Measurements from ENCODE around the gene HS1BP3.
A peak's percentile ranks its signal among the peaks of the same experiment; 100 is the strongest.

The HS1BP3 gene

DNA sequence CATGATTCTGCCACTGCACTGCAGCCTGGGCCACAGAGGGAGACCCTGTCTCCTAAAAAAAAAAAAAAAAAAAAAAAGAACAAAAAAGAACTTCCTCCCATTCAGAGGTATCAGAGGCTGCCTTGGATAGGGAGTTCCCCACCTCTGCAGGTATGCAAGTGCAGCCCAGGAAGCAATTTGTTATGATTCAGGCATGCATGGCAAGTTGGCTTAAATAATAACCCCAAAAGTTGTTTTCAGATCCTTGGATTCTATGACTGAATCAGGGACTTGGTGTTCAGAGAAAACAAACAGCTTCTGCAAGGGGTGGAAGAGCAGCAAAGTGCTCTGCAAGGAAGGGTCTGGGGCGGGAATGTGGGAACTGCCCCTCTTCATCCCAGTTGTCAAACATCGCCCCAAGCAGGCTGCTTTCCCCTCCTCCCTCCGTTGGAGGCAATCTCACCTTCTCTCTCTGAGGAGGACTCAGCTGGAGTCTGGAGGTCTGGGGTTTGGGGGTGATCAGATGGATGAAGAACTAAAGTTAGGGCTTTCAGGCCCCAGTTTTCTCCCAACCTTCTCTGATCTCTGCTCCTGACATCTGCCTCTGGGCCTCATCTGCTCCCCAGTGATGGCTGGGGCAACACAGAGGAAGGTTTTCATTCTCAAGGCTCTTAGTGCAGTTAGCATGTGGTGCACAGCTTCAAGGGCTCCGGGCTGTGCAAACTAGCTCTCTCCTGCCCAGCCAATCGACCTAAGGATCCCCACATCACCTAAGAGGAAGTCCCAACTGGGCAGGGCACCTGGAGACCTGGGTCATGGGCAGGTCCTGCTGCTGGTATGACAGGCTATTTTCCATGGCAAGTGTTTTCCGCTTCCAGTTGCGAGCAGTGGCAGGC lies 12.5 kb upstream of the HS1BP3 start:
- FAIRE-seq: no peak

DNA sequence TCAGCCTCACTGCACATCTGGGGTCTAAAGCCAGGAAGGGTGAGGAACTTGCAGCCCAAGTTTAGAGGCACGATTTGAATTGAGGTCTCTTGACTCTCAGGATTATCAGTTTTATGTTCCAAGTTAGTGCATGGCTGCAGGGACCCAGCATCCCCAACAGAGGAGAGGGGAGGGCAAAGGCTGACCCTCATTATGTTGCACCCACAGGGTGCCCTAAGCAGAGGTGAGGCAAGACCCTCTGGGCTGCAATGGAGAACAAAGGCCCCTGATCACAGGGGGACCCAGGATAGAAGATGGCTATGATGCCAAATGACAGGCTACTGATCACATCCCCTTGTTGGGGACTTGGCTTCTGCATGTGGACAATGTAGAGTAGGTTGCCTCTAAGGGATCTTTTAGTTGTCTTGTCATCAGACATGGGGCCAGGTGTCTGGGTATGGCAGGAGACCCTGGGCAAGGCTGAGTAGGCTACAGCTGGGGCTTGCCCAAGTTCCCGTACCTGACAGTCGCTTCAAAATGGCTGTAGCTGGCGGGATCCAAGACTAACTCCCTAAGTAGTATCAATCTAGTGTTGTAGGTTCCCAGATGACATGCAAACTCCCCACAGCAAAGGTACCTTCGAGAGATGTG lies 11.5 kb upstream of the HS1BP3 start:
- FAIRE-seq: no peak

DNA sequence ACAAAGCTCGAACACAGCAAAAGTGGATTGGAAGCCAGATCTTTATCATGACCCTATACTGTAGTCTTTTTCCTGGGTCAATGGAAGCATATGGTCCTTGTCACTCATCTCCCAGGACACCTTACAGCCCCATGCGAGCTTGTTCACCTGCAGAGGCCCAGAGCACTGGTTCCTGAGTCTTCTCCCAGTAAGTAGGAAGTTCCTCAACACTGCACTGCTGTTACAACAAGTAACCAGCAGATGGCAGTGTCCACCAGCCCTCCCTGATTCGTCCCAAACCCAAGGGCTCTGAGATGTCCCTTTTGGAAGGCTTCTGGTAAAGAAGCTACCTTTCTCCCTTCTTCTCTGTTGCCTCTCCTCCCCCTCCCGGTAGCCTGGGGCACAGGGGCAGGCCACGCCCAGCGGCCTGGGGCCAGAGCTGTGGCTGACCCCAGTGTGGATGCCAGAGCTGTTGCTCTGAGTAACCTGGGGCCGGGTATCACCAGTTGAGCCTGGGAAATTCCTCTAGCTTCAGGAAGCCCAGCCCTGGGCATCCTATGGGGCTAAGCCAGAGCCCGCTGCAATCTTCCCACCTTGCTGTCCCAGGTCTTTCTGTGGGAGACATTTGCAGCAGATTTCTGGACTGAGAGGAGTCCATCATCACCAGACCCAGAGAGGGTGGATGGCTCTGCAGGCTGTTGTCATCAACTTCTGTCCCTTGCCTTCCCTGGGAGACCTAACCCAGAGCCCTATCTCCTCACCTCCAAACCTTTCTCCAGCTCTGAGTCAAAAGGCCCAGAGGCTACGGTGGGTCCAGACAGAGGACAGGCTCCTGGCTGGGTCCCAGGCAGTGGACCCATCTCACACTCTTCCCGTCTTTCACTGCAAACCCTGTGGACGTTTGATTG lies 10.8 kb upstream of the HS1BP3 start:
- FAIRE-seq: peak; percentile 71

DNA sequence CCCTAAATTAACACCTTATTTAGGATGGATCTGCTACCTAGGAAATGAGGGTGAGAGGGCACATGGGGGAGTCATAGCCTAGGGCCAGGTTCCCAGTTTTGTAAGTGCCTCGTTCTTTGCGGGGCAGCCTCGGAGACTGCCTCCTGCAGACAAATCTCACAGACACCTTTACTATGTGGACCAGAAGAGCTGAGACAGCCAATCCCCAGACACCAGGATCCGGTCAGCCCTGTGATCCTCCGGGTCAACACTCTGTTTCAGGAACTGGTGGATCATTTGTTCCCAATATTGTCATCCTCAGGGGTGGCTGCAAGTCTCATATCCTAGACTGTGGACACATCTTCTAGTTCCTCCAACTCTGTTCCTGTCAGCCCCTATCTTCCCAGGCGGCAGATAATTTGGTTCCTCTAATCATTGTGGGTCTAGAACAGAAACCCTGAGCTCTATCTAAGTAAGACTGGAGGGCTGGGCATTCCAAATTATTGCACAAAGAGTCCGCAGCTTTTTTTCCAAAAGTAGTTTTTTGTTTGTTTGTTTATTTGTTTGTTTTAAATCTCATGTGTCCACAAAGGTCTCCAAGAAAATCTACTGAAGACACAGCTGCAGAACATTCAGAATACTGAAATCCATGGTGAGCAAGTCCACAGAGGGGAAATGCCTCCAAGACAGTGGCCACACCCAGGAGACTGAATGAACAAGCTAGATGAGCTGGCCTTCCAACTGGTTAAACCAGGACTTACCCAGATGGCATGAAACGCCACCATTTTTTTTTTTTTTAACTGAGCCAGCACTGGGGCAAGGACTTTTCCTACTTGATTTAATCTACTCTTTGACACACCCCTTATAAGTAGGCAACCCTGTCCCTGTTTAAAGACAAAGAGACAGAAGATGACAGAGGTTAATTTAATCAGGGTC lies 9.9 kb upstream of the HS1BP3 start:
- no peak for FAIRE-seq

DNA sequence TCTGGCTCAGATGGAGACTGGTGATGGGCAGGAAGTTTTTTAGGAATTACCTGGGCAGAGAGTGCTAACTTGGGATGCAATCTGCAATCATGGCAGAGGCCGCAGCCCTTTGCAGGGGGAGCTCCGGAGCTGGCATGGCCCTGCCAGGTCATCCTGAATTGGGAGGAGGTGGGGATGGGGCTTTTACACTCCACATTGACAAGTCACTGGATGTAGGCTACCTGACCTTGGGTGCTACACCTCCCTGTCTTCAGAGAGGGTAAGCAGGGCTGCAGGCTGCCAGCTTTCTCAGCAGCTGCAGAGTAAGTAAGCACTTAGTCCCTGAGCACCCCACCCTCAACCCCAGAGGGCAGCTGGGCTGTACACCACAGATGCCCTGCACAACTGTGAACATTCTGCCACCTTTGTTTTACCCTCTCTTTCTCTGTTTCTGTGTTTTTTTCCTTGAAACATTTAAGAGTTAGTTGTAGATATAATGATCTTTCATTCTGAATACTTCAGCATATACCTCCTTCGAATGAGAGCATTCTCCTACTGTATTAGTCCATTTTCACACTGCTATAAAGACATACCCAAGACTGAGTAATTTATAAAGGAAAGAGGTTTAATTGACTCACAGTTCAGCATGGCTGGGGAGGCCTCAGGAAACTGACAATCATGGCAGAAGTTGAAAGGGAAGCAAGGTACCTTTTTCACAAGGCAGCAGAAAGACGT lies 6.8 kb upstream of the HS1BP3 start:
- FAIRE-seq: no peak

DNA sequence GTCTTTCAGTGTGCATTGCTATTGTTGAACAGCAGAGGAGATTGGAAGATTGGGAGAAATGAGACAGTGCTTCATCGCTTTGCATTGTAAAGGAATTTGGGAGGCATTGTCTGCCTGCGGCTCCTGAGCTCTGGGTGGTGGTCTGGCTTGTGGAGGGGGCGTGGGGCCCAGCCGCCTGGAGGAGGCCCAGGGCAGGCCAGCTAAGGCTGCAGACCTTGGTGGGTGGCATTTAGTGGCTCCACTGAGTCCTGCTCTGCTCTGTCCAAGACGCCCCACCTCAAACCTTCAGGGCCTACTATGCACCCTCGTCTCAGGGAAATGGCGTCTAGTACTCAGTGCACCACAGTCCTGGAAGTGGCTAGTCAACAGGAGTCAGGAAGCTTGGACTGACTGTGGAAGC lies 5.7 kb upstream of the HS1BP3 start:
- FAIRE-seq: no peak

DNA sequence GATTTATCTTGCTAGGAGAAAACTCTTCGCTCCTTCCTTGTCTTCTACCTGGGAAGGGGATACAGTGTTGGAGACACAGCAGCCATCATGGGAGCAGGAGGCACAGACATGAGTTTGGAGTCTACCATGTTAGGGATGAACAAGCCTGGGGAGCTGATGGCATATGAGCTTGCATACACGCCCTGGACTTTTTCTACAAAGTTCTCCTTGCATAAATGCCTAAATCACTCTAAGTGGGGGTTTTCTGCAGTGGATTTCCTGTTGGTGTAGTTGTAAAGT lies 3.6 kb upstream of the HS1BP3 start:
- FAIRE-seq: no peak

DNA sequence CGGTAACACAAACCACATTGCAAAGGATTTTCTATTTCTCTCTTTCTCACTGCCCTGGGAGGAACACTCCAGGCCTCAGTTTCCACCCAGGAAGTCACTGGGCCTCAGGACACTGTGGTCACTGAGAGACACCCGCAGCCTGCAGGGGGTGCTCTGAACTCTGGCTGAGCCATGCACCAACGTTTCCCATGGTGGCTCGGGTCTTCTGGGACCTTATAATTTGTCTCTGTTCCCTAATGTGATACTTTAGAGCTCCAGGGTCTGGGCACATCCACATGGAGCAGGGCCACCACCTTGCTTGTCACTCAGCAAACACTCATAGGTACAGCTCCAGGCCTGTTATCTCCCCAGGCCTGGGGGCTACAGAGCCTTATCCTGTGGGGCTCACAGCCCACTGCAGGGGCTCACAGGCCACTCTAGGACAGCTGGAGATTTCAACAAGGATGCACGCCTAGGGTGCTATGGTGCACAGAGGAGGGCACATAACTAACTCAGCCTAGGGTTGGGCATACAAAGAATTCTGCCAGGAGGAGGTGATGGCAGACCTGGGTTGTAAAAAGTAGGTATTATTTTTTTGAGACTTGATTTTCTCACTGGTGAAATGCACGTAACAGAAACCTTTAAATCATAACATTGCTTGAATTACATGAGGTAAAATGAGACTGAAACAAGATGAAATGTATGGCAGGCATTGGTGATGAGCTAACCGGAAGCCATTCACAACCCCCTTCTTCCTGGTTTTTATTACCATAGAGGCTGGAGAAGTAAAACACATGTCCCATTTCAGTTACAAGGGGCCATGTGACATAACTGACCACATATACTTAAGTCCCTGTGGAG lies 3.0 kb upstream of the HS1BP3 start:
- no peak for FAIRE-seq

DNA sequence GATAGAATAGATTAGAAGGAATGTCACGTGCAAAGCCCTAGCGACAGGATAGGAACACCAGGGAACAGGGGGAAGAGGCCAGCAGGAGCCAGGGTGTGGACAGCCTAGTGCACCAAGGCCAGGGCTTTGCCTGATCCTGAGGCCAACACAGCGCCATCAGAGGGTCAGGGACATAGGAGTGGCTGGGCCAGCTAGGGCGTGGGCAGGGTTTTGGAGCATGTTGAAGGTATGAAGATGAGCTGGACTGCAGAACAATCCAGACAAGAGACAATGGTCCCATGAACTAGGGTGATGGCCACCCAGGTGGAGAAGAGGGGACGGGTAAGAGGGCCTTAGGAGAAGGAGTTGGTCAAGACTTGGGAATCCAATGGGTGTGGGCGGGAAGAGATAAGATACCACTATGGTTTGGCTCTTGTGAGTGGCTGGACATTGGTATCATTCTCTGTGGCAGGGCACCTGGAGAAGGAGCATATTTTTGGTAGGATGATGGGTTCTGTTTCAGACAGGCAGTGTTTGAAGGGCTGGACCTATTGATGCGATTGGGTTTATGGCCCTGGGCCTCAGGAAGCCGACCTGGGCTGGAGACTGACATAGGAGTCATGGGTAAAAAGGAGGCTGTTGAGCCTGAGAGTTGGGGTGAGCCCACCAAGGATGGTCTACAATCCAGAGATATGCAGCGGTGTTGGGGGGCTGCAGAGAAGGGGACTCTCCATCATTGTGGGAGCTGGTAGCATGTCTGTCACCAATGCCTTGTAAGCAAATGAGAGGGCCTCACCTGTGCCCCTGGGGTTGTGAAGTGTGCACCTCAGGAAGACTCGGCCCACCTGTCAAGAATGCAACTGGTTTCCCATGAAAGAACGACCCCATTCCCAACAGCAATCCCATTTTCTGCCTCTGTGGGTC lies 2.0 kb upstream of the HS1BP3 start:
- no peak for FAIRE-seq

DNA sequence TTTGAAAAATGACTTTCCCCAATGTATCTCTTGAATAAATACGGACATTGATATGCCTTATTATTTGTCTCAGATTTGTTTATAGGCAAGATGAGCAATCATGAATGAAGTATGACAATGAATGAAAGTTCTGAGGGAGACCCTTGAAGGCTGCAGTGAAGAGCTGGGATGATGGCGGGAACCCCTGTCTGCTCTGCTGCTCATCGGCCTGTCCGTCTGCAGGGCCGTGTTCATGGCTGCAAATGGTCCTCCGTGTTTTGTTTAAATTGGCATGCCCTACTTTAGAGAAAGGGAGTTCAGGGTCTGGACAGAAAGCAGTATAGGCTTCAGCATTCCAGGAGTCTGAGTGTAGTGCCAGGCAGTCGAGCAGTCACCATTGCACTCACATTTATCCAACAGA lies 1.2 kb upstream of the HS1BP3 start:
- no peak for FAIRE-seq

DNA sequence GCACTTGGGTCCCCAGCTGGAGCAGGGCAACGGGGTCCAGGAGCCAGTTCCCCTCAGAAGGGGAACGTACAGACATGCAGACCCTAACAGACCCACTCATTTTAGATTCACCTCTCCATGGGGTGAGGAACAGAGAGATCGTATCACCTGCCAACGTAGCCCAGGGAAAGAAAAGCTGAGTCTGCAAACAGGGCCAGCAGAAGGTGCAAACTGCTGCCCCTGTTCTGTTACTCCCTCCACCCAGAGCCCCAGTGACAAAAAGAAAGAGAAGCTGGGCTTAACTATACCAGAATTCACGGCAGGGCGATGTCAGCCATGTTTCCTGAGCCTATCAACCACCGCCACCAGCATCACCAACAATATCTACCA lies 817 bp upstream of the HS1BP3 start:
- no peak for FAIRE-seq

DNA sequence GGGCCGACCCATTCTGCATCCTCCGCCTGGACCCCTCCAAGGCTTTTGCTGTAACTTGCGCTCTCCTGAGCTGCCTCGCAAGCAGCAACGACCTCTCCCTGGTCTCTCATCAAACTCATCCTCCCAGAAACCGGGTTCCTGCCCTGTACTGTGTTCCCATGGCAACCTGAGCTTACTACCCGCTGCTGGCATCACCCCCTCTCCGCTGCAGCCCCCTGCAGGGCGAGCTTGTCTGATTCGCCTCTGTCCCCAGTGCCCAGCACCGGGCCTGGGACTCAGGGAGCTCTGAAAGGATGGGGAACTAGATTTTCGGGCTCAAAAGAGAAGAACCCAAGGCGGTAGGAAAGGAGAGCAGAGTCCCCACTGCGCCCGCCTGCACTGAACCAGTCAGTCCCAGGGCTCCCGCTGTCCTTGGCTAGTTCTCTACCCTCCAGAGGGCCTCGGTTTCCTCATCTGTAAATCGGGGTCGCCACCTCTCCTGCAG lies 463 bp downstream of the HS1BP3 start:
- no peak for FAIRE-seq

DNA sequence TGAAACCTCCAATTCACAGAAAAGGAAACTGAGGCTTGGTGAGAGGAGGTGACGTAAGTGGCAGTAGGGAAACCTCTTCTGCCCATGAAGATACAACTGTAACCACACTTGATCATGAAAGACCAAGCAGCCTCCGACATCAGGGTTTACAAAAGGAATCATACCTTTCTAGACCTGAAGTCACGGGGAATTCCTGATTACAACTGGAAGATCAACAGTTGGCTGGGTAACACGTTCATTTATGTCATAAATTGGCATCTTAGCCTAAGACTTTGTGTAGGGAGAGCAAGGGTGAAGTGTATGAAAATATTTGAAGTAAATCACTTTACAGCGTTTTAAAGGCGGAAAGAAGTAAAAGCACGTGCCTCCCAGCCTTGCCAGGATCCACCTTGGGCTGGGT lies 922 bp downstream of the HS1BP3 start:
- FAIRE-seq: no peak

DNA sequence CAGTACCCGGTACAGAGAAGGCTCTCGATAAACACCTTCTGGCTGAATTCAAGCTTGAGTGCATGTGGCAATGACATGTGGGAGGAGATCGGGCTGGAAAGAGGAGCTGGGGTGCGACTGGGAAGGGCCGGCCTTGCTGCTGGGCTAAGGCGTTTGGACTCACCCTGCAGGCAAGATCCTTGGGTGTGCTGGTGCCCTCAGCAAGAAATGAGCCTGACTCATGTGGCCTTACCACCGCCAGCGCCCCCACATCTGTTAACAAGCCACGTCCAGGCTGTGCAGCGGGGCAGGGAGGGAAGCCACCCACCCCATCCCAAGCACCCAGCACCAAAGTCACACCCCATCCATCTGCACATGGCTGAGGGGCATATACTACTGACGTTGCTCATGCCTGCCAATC lies 1.3 kb downstream of the HS1BP3 start:
- FAIRE-seq: no peak

DNA sequence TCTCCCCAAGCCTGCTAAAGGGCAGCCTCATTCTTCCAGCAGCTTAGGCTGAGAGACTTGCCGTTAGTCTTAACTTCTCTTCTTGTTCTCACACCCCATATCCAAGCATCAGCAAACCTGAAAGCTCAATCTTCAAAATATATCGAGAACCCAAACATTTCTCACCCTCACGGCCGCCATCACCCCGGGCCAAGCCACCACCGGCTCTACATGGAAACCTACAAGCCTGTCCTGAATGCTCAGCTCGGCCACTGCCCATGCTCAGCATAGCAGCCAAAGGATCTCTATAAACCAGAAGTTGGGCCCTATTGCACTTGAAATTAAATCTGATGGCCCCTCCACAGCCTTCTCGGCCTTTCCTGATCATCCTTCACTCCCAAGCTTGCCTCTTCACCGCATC lies 2.1 kb downstream of the HS1BP3 start:
- no peak for FAIRE-seq

DNA sequence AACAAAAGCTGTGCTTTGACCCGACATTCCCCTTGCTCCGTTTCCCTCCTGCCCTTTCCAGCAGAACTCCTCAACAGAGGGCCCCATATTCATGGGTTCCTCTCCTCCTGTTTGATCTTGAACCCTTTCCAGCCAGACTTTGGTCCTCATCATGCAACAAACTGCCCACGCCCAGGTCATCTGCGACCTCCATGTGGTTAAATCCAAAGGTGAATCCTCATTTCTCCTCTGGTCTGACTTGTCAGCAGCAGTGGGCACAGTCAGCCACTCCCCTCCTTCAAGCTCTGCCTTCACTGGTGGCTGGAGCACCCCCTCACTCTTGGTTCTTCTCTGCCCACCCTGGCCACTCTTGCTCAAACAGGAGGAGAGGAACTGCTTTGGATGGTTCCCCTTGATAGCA lies 2.7 kb downstream of the HS1BP3 start:
- no peak for FAIRE-seq

DNA sequence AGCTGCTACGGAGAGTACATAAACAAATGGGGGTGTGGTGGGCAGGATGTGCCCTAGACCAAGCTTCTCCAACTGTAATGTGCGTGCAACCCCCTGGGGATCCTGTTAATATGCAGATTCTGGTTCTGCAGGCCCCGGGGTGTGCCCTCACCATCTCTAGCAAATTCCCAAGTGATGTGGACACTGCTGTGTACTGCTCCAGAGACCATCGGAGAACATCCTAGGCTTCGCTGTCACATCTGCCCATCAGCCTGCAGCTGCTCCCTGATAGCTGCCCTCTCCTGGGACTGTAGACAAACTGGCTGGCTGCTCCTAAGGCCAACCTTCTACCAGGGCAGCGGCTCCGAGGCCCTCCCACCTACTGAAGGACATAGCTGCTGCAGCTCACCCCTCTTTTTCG lies 3.2 kb downstream of the HS1BP3 start:
- no peak for FAIRE-seq

DNA sequence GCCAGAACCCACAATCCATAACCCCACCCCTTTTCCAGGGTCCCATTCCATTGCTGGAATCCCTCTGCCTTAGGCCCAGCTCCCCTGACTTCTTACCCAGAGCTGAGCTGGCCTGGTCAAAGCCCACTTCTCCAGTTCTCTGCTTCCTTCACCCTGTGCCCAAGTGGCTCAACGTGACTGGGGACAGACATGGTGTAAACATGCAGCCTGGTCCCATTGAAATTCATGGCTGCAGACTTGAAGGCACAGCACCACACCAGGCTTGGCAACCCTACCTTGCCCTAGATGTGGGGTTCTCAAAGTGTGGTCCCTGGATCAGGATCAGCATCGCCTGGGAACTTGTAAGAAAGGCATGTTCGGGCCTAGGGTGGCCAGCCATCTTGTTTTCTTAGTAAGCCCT lies 3.7 kb downstream of the HS1BP3 start:
- no peak for FAIRE-seq

DNA sequence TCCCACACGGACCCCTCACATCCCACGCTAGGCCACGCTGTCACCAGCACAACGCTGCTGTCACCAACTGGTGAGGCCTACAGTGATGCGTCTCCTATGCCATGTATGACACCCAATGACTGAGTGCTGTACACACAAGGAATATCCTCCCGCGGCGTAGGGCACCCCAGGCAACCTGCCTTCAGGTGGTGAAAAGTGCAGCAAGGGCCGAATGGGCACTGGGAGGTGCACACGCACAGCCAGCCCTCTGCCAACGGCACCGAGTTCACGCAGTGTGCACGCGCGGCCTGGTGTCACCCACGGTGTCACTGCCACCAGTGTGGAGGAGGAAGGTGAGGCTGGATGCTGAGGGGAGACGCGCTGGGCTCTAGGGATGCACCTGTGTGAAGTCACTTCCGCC lies 4.5 kb downstream of the HS1BP3 start:
- no peak for FAIRE-seq

DNA sequence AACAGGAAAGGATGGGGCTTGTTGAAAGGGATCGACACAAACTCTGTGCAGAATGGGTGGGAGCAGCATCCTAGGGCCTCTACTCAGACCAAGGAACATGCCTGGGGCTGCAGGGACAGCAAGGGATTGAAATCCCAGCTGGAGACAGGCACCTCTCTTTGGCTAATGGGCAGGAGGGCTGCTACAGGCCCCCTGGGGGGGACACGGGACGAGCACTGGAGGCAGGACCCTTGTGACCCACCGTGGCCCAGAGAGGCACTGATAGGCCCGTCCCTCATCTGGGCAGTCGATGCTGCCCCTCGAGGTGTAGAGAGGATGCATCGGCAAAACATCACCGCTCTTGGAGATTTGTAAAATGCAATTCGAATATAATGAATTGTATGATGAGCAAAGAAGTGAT lies 5.1 kb downstream of the HS1BP3 start:
- FAIRE-seq: no peak
